DMS153 treated with DMSO at 0.1 percent for 48 hours (cell line): Measurements from ENCODE around the gene CIB4.

Experiments
- DNase-seq: peaks from one replicate; lab custom pipeline; 2025; ENCODE audit not compliant: unreplicated experiment; lab: John Stamatoyannopoulos, UW

The CIB4 gene

DNA sequence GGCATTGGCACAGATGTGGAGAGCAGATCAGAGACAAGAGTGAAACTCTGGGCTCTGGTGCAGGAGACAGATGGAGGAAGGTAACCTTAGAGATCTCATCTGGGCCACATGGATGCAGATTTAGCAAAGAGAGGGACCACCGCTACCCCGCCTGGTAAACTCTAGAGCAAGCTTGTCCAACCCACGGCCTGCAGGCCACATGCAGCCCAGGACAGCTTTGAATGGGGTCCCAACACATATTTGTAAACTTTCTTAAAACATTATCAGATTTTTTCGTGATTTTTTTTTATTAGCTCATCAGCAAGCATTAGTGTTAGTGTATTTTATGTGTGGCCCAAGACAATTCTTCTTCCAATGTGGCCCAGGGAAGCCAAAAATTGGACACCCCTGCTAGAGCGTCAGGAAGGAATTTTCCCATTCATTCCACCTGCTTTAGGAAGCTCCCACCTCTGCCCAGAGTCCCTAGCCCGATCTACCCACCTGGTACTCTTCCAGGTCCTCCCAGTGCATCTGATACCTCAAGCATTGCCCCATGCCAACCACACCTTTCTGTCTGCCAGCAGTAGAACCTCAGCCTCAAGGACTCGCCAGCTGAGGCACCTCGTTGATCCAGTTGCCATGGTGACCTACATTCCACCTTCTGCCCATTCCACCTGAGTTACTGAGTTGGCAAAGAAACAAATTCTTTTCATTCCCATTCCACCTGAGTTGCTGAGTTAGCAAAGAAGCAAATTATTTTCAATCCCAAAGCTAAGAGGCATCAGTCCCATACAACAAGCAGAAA is at the start of gene CIB4:
Gene CIB4 (minus strand): TSS at position 586 of the 784 bp plus-strand sequence. CDS start 52 bp downstream, at position 534.
- DNase-seq: no peak

DNA sequence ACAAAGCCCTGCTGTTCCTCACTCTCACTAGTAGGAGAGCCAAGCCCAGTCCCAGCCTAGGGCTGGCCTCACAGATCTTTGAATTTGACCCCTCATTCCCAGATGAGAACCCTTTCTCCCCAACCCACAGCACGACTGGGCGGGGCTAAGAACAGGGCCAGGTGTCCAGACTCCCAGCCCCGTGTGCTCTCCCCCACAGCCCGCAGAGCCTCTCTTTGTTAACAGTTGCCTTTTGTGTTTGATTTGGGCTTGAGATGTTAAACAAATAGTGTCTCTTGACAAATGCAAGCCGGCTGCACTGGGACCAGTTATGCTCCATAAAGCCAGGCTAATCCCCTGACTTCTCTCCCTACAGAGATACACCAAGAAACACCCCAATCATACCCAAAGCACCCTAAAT is 46.6 kb upstream of the CIB4 start:
- peak; percentile 92 for DNase-seq

DNA sequence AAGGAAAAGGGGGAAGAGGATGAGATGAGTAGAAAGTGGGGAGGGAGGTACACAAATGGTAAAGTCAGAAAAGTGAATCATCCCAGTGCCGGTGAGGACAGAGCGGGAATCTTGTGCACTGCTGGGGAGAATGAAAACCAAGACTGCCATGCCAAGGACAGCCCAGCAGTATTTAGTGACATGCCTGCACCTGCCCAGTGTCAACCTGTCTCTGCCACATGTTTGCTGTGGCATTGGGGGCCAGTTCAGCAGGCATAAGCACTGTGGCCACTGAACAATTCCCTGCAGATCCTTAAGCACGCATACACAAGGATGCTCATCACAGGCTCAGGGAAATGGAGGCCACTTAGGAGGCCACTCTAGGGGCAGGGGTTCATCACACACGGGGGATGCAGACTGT is 46.2 kb upstream of the CIB4 start:
- peak; percentile 80 for DNase-seq

DNA sequence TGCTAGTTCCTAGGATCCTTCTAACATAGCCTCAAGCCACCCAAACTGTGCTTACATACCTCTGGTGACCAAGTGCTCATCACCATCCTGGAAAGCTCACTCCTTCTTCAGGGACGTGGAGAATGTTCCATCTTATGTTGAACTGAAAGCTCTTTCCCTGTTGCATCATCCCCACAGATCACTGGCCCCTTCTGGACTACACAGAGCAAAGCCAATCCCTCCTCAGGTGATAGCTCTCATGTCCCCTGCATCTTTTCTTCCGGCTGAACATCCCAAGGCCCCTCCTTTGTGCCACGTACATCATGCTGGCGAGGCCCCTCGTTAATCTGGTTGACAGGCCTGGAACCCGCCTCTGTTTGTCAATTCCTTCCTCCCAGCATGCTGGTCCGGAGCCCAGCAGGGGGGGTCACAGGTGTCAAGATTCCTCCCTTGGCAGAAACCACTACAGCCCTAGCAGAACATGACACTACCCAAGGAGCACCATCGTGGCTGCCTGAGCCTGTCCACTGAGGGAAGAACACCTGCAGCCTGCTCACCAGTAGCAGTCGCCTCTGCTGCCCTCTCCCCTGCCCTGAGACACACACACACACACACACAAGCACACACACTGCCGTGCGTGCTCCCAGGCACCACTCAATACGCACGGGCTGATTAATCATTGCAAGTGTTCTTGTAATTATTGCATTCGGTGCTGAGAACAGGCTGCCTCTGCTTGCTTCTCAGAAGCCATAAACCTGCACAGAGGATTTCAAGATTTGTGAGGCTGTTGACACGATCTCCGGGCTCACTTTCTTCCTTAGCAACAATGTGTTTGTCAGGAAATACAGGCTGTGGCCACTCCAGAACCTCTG is 45.0 kb upstream of the CIB4 start:
- DNase-seq: peak; percentile 45

DNA sequence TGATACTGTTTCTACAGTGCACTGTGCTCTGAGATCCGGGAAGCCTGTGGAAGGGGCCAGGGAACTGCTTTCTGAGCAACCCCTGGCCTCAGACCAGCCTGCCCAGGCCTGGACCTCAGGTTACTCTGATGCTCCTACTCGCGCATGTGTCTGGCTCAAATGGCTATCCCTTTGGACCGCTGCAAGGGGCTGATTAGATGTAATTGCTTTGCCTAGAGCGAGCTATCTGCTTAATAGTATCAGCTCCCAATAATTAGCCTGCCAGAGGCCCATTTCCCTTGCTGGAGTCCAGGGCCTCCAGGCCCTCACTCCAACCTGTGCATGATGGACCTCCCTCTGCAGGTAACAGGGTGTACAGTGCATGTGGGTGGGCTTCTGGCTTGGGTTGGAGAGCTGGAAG is 44.2 kb upstream of the CIB4 start:
- DNase-seq: no peak

DNA sequence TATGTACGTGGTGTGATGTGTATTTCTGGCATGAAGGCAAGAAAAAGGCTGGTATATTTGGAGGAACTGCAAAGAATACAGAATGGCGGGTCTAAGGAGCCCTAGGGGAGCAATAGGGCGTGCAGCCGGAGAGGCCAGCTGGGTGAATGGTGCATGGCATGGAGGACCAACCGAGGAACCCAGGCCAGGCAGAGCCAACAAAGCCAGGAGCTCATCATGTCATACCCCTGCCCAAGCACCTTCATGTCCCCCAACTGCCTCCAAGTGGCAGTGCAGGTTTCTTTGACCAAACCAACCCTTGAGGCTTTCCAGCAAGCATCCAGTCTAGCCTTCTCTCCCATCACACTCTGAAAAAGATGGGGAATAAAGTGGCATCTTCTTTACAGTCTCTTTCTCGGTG is 42.4 kb upstream of the CIB4 start:
- no peak for DNase-seq

DNA sequence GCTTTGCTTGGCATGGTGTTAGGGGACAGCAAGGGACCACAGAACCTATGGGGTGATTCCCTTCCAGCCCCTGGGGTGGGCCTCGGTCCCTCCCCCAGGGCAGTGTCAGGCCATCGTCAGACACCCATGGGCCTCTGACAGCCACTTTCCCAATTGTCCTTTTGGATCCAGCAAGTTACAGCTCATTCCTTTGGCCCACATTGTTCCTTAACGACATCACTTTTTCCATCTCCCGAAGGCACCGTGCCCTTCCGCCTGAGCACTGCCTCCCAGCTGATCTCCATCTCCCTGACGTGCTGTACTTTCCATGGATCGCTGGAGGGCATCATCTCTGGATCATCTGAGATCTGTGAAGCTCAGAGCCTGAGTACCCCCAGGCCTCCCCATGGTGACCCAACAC is 41.0 kb upstream of the CIB4 start:
- DNase-seq: no peak

DNA sequence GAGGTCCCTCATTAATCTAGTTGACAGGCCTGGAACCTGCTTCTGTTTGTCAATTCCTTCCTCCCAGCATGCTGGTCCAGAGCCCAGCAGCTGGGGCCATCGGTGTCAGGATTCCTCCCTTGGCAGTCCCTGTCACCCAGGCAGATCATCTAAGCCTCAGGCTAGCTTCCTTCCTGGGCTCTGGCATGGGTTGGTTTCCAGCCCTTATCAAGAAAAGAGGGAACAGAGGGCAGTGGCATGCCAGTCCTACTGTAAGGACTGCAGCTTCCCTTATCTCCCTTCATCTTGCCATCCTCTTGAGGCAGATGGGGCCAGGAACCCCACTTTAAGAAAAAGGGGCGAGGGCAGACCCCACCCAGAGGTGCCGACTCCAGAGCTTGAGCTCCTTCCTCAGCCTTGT is 40.5 kb upstream of the CIB4 start:
- no peak for DNase-seq

DNA sequence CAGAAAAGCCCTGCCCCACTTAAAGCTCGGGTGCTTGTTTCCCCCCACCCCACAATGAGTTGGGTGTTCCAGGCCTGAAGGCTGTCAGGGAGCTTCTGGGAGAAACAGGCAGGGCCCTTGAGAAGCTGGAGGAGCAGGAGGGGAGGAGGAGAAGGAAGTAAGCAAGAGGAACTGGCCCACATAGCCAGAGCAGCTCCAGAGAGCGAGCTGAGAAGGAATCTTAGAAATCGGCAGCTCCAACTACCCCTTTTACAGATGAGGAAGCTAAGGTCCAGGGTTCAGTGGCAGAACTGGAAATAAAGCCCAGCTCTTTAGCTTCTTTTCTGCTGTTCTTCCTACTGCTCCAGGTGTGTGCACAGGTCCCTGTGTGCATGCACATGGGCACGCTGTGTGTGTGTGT is 38.7 kb upstream of the CIB4 start:
- DNase-seq: no peak

DNA sequence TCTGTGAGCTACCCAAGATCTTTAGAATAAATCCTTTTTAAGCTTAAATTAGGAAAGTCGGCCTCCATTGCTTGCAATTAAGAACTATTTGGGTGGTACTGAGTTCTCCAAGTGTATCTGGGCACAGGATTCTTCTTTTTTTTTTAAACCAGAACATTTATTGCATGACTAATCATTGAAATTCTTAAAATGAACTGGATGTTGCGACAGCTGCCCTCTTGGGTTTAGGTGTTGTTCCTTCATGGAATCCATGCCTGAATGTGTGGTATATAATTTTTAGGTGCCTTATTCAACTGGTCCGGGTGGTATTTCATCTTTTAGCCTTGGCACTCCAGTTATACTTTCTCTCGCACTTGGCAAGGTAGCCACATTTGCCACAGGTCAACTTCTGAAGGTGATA is 36.9 kb upstream of the CIB4 start:
- no peak for DNase-seq

DNA sequence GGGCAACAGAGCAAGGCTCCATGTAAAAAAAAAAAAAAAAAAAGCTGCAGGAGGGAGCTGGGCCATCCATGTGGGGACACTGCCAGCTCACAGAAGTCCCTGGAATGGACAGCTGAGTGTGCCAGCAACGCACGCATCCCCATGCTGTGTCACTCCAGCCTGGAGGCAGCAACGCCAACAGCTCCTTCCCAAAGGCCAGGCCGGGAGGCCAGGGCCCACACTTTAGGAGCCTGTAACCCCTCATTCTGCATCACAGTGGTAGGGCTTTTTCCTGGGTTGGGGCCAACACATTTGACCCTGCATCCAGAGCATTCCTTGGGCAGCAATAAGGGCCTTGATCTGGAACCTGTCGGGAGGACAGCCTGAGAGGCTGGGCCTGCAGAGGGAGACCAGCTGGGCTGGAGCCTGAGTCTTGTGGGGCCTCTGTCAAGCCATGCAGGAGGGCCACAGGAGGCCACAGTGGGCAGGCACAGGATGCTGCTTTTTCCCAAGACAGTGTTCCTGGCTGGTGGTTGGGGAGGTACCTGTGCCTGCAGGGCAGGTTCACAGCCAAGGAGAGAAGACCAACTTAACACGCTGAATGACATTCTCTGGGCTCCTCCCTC is 34.6 kb upstream of the CIB4 start:
- no peak for DNase-seq

DNA sequence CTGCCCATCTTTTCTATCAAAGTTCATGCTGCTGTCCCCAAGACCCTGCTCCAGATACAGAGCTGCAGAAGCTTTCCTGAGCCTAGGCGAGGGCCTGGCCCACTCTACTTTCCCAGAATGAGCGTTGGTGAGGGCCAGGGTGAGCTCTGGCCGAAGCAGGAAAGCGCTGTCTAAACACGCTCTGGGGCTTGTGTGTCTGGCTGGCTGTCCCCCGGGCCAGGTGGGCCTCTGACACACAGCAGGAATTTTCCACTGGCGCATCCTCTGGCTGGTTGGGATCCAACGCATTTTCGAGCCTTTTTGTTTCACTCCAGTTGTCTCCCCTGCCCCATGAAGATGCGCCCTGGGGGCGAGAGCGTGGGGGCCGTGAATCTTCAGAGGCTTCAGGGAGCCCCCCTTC is 33.6 kb upstream of the CIB4 start:
- no peak for DNase-seq

DNA sequence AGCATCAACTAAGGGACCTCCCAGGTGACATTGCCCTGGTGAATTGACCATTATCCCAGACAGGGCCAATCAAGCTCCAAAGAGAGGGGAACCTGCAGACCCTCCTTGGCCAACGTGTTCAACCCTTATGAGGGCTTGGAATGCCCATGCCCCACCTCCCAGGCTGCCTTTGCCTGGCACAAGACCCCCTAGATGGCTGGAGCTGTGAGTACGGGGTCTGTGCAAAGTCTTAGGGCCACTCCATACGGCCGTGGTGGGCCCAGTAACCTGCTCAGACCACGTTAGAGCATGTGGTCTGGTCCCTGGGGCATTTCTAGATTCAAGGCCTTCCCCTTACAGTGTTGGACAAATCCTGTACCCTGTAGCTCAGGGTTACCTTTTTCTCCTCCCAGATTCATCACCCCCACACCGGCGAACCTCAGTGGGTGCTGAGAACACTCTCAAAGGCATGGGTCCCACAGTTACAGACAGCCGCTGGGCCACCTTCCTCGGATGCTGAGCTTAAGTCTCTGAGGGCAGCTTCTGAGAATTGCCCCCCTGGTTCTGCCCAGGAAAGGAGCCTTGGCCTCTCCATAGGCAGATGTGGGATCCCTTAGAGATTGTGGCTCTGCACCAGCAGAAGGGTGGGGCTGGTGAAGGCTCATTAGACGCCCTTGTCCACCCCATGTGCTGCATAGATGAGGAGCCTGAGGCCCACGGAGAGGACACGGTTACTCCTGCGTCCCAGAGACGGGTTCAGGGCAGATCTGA is 33.0 kb upstream of the CIB4 start:
- DNase-seq: no peak

DNA sequence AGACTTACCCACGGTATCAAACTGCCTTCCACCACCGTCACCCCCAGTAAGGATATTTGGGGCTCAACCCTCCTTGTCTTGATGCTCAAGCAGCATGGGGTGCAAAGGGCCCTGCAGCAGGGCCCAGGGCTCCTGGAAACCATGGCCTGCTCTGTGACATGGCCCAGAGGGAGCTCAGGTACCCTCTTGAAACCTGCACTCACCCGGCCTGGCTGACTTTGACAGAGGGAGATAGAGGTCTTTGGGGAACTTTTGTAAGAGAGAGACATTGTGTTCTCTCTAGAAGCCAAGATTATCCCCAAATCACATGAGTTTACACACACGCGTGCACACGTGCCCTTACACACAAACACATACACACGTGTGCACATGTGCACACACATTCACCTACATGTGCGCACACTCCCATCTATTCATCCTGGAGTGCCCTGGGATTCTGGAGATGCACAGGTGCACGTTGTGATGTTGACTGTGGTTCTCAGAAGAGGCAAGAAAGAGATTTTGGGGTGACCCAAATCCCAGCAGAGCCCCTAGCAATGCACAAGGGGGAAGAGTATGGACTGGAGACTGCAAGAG is 31.7 kb upstream of the CIB4 start:
- no peak for DNase-seq

DNA sequence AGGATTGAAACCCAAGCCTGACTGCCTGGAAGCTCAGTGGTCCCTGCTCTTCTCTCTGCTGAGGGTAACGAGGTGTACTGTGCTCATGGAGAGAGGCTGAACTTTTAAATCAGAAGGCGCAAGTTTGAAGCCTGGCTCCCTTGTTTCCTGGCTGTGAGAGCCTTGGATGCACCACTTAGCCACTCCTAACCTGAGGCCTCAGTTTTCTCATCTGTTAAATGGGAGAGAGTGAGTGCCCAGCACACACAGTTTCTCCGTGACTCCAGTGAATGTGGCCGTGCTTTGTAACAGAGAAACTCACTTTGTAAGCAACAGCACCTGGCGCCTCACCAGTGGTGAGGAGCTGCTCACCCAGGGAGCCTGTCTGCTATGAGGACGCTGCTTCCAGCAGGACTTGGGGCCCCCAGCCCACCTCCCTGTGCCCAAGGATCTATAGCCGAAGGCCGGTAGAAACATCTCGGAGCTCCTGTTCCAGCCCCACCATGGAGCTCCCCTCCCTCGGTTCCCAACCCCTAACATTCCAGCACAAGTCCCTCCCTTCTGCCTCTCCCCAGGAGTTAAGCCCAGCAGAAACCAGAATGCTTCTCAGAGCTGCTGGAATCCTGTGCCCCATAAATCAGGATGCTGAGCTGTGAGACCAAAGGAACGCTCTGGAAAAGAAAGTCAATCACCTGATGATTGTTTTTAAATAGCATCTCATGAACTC is 31.1 kb upstream of the CIB4 start:
- no peak for DNase-seq

DNA sequence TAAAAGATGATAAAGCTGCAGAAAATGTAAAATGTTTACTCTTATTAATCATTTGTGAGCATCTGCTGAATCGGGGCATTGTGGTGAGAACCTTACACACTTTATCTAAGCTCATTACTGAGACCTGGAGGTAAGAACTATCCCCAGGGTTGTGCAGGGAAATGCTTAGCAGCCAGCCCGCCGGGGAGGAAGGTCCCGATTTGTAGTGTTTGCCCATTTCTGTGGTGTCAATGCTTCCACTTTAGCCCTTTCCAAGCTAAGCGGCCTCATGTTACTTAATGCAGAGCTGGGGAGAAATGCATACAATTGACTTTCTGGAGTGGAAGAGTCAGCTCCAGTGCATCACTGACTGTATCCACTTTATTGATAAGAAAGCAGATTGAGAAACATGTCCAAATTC is 30.5 kb upstream of the CIB4 start:
- DNase-seq: no peak

DNA sequence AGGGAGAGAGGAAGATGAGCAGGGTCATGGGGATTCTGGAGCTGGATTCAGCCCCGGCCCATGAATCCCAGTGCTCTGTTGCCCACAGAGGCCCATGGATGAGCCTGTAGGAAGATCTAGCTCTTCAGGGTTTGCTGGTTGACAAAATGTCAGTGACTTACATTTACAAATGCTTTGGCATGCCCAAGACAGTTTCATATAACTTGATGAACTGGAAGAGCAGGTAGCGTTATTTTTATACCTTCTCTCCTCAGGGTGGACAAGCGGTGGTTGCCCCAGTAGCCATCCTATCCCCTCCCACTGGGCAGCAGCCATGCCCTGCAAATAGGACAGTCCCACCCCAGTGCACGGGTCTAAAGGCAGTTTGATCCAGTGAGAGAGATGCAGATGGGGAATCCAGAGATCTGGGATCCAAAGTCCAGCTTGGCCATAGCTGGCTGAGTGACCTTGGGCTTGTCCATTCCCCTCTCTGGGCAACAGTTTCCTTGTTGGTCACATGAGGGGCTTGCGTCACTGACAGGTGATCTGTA is 29.8 kb upstream of the CIB4 start:
- no peak for DNase-seq

DNA sequence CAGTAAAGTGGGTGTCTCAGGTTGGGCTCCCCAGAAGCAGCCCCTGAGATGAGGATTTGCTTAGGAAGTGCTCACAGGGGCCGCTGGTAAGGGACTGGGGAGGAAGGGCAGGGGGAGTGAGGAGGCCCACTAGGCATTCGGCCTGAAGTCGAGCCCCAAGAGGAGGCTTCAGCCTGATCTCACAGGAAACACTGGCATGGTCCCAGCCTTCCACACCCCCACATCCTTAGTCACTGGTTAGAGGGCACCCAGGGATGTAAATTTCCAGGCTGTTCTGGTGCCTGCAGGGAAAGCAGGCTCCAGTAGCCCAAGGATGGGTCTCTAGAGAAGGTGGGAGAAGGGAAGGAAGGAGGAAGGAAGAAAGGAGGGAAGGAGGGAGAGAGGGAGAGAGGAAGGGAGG is 29.0 kb upstream of the CIB4 start:
- no peak for DNase-seq

DNA sequence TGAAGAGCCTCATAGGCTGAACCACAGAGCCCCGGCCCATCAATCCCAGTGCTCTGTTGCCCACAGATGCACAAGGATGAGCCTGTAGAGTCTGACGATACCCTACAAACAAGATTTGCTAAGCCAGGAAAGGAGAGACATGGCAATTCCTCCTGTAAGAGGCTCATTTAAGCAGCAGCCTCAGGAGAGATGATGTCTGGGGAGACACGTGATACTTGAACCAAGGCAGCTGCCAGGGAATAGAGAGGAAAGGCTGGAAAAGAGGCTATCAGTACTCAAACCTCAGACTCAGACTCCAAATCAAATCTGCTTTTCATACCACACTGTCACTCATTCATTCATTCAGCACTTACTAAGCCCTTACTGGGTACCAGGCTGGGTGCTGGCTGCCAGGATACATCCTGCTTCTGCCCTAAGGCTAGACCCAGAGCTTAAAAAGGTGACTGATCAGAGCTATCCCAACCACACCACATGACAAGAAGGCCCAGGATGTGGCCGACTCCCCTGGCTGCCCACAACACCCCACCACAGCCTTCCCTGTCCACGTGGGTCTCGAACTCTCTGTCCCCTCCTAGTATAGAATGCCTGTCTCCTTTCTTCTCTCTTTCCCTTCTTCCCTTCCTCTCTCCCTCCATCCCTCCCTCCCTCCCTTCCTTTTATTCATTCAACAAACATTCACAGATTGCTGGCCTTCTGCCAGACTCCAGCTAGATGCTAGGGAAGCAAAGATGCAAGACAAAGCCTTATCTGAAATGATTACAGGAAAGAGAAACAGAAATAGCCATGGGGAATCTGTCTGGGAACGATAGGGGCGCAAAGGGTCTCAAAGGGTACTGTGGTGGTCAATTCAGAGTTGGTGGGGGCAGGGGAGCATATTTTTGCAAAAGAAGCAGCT is 27.9 kb upstream of the CIB4 start:
- DNase-seq: no peak
